Right atrium auricular region (tissue), 2 donors: Measurements from ENCODE around the gene ZNF761. TPM values are rescaled to one million over a fixed set of nuclear protein-coding genes. Genes with fewer than 3 reads are reported as not detected.

ENCODE experiments used
- DNase-seq: peaks from one replicate; pipeline ENCODE4 v3.0.0-alpha.2; 2019; ENCODE audit warnings: low spot score
- H3K27ac ChIP-seq, 2 donors: fragments of 200-600 bp; sonication (generic); 1 replicate in 1 of 2; 2 replicates in 1 of 2; pipeline ENCODE4 v1.5.1; 2016 to 2019
- H3K27me3 ChIP-seq, 2 donors: fragments of 200-600 bp; sonication (generic); one replicate each; pipeline versions ENCODE4 v1.5.1 to v1.6.0; 2017 to 2019
- H3K36me3 ChIP-seq: fragments of 200-600 bp; sonication (generic); one replicate; pipeline ENCODE4 v1.5.1; 2016
- H3K4me1 ChIP-seq, 2 donors: fragments of 200-600 bp; sonication (generic); one replicate each; pipeline versions ENCODE4 v1.5.1 to v1.6.0; 2017 to 2019
- H3K4me3 ChIP-seq, 2 donors: fragments of 200-600 bp; sonication (generic); 1 replicate in 1 of 2; 2 replicates in 1 of 2; pipeline ENCODE4 v1.5.1; 2017 to 2019; ENCODE audit warnings: mild to moderate bottlenecking in 1 of 2, moderate library complexity in 1 of 2
- H3K9me3 ChIP-seq, 2 donors: fragments of 200-600 bp; sonication (generic); one replicate each; pipeline ENCODE4 v1.5.1; 2019
- CTCF ChIP-seq, 2 donors: fragments of 200-600 bp; sonication (generic); IDR thresholded peaks; one replicate each; pipeline ENCODE4 v1.5.1; 2019; ENCODE audit warnings: antibody characterized with exemption in 2 of 2
- total RNA-seq, 2 donors: library from RNA; depleted of rRNA; stranded (reverse); fragments of >200 nt; gene quantifications; one replicate each; pipeline ENCODE4 v1.1.0, GENCODE V29; 2016

The ZNF761 gene
- total RNA-seq, result 1 to 10 TPM; 3.8 to 6.0 TPM

- Histone ChIP-seq H3K4me3 (peak within 1 kb of the TSS; percentile 65 to 69), H3K27me3 (no peaks in the 10 kb centered on the region), H3K36me3 (peaks cover 6% of the 10 kb centered on the region), H3K9me3 (no peaks in the 10 kb centered on the region), H3K4me1 (peaks cover 0 to 6% of the 10 kb centered on the region in 2 donors), H3K27ac (peak within 1 kb of the TSS; percentile 66 to 69)
- peak in 1 of 2 donors; percentile 29 for TF ChIP-seq CTCF (IDR thresholded peaks at IDR 0.05)
- peak; percentile 95 for DNase-seq
Observed at GRCh38 chr19:53431399-53432087, at the start of gene ZNF761. Gene ZNF761 (plus strand): TSS chr19:53431984. CDS start chr19:53447269, 15,285 bp downstream.

DNA sequence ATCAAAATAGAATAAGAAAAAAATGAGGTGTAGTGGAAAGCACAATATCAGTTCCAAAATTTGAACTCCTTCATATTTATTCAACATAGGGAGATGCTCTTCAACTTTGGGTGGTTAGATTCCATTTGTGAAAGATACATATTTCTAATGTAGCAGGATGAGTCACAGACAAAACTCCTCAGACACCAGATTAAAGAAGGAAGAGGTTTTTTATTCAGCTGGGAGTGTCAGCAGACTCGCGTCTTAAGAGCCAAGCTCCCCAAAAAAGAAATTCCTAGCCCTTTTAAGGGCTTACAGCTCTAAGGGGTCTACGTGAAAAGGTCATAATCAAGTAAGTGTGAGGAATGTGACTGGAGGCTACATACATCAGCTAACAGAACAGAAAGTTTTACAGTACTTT, 43.6 kb upstream of the ZNF761 start:
- Histone ChIP-seq H3K27me3 (no peaks in the 10 kb centered on the region), H3K9me3 (peaks cover 0 to 3% of the 10 kb centered on the region in 2 donors), H3K27ac (no peak overlapping the region), H3K4me3 (no peak overlapping the region), H3K36me3 (no peaks in the 10 kb centered on the region), H3K4me1 (no peaks in the 10 kb centered on the region)
- no peak for TF ChIP-seq CTCF (IDR thresholded peaks at IDR 0.05)
- no peak for DNase-seq

GRCh38 chr19:53388904-53389303, 42.9 kb upstream of the ZNF761 start:
- H3K27ac ChIP-seq, result no peak overlapping the region
- H3K36me3 ChIP-seq, result no peaks in the 10 kb centered on the region
- no peak for DNase-seq
- no peaks in the 10 kb centered on the region for H3K9me3 ChIP-seq
- peaks cover 0 to under 1% of the 10 kb centered on the region in 2 donors for H3K4me1 ChIP-seq
- H3K27me3 ChIP-seq, result no peaks in the 10 kb centered on the region
- TF ChIP-seq CTCF (IDR thresholded peaks at IDR 0.05), result no peak
- H3K4me3 ChIP-seq, result no peak overlapping the region

DNA sequence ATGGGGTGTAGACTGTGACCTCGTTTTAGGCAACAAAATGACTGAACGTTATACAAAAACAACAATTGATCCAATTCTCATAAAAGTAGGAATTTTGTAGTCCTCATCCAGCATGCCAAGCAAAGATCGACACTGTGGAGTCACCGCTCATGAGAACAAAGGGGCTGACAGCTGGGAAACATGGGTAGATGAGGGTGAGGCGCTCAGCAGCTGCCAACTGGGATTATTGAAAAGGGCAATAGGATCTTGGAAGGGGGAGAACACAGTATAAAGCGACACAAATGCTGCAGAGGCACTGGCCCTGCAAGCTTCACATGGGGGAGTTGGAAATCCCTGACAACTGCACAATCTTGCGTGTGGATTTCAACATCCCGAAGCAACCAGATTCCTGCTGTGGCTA, 42.2 kb upstream of the ZNF761 start:
- H3K27ac ChIP-seq, result no peak overlapping the region
- peaks cover 0 to 6% of the 10 kb centered on the region in 2 donors for H3K4me1 ChIP-seq
- no peaks in the 10 kb centered on the region for H3K36me3 ChIP-seq
- no peak for DNase-seq
- H3K9me3 ChIP-seq, result no peaks in the 10 kb centered on the region
- no peak overlapping the region for H3K4me3 ChIP-seq
- no peak for TF ChIP-seq CTCF (IDR thresholded peaks at IDR 0.05)
- H3K27me3 ChIP-seq, result no peaks in the 10 kb centered on the region

DNA sequence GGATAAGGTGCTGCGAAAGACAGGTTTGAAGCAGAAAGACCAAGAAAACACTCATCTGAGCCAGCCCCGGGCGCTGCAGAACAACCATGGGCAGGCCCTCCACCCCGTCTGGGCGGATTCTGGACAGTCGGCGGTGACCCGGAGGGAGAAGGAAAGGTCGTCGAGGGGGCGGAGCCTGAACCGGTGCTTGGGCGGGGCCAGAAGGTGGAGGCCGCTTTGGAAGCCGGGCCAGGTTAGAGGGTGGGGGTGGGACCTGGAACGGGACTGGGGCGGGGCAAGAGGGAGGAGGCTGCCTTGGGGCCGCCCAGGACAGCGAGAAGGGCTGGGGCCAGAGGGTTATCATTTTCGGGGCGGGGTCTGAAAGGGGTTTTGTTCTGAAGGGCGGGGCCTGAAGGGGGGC, 41.8 kb upstream of the ZNF761 start:
- no peak overlapping the region for H3K4me3 ChIP-seq
- H3K4me1 ChIP-seq, result peaks cover 0 to 7% of the 10 kb centered on the region in 2 donors
- no peak overlapping the region for H3K27ac ChIP-seq
- no peaks in the 10 kb centered on the region for H3K36me3 ChIP-seq
- DNase-seq, result no peak
- no peak for TF ChIP-seq CTCF (IDR thresholded peaks at IDR 0.05)
- H3K27me3 ChIP-seq, result no peaks in the 10 kb centered on the region
- no peaks in the 10 kb centered on the region for H3K9me3 ChIP-seq
